ENCODE results near the gene FOXG1. TPM values are rescaled to one million over a fixed set of nuclear protein-coding genes. Genes with fewer than 3 reads are reported as not detected.

FOXG1 gene
- total and polyA plus RNA-seq, 2 donors from 2014 or later = not detected

DNA sequence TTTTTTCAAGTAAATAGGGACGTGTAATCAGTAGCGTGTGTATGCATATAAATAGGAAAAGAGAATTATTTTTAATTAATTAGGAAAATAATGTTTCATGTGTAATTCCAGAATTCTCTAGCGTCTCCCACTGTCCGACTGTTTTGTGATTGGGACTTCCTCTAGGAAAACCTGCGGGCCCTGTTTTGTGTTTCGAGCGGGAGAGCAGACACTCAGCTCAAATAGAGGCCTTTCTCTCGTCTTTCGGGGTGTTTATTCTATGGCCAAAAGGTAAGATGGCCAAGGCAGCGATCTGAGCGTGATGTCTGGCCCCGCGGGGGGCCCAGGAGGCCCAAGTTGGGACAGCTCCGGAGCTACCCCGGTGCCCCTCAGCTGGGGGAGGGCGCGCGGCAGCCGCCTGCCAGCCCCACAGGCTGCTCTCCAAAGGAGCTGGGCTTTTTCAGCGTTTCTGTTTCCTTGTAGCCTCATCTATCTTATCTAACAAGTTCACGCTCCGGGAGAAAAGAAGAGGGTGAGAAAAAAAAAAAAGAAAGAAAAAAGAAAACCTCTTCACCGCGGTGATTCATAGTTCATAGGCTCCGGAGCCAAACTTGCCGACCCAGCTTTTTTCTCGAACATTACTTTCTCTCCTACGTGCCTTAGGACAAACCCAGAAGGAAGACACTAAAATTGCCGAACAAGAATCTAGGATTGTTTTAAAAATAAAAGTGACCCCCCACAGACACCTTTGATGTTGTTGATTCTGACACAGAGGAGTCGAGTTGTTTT, 7.5 kb upstream of the FOXG1 start:
- TF ChIP-seq, protein P1, sequence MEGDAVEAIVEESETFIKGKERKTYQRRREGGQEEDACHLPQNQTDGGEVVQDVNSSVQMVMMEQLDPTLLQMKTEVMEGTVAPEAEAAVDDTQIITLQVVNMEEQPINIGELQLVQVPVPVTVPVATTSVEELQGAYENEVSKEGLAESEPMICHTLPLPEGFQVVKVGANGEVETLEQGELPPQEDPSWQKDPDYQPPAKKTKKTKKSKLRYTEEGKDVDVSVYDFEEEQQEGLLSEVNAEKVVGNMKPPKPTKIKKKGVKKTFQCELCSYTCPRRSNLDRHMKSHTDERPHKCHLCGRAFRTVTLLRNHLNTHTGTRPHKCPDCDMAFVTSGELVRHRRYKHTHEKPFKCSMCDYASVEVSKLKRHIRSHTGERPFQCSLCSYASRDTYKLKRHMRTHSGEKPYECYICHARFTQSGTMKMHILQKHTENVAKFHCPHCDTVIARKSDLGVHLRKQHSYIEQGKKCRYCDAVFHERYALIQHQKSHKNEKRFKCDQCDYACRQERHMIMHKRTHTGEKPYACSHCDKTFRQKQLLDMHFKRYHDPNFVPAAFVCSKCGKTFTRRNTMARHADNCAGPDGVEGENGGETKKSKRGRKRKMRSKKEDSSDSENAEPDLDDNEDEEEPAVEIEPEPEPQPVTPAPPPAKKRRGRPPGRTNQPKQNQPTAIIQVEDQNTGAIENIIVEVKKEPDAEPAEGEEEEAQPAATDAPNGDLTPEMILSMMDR (IDR thresholded peaks at IDR 0.05; ENCODE audit: borderline replicate concordance, extremely low read depth, insufficient read depth) = no peak
- Histone ChIP-seq H3K4me3 (ENCODE audit: low read length in 3 of 3) (no peak overlapping the region), H3K36me3 (ENCODE audit: control insufficient read depth in 2 of 3, insufficient read depth in 3 of 3, low read length in 3 of 3) (no peaks in the 10 kb centered on the region), H3K27ac (ENCODE audit: low read depth in 2 of 2, low read length in 2 of 2) (no peak overlapping the region), H3K9ac (ENCODE audit: low read length in 3 of 3) (no peak overlapping the region), H3K27me3 (ENCODE audit: control insufficient read depth, insufficient read depth, low read length) (peaks cover 87% of the 10 kb centered on the region), H3K9me3 (ENCODE audit: control insufficient read depth in 2 of 3, insufficient read depth in 1 of 3, low read length in 3 of 3) (no peaks in the 10 kb centered on the region), H3K4me1 (ENCODE audit: control insufficient read depth in 2 of 3, insufficient read depth in 2 of 3, low read depth in 1 of 3, low read length in 3 of 3) (peaks cover 0 to 9% (median 0%) of the 10 kb centered on the region in 3 donors)
- FAIRE-seq (no peak), DNase-seq (peak in 1 of 5 donors; percentile 44)
- intact Hi-C loops (cut with DNase I) = loop anchor here (10.0 kb wide), 2 partner anchors 776 to 1456 kb away; no protein-coding TSS in a partner anchor

DNA sequence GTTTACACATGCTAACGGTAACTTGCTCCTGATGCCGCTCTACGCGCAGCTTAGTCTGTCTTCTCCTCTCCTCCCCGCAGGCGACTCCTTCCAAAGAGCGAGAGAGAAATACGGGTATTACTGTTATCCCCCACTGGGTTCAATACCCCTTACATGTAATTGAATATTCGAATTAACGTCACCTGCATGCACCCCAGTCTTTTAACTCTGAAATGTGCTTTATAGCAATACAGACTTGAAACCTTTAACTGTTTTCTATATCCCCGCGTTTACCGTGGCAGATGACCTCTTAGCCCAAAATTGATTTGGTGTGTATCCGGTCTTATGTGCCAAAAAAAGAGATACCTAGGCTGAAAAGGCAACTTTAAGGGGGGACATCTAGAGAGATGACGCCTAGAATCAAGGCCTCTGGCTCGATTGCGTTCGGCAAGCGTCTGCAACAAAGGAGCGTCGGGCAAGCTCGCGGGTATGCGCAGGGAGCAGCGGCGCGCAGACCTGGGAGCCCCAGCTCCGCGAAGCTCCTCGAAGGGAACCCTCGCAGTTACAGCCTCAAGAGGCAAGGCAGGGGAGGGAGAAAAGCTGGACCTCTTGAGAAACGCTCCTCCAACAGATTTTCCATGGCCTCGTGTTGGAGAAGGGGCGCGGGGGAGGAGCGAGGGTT, 6.8 kb upstream of the FOXG1 start:
- Histone ChIP-seq H3K27ac (ENCODE audit: low read depth in 2 of 2, low read length in 2 of 2) (no peak overlapping the region), H3K9ac (ENCODE audit: low read length in 3 of 3) (no peak overlapping the region)

DNA sequence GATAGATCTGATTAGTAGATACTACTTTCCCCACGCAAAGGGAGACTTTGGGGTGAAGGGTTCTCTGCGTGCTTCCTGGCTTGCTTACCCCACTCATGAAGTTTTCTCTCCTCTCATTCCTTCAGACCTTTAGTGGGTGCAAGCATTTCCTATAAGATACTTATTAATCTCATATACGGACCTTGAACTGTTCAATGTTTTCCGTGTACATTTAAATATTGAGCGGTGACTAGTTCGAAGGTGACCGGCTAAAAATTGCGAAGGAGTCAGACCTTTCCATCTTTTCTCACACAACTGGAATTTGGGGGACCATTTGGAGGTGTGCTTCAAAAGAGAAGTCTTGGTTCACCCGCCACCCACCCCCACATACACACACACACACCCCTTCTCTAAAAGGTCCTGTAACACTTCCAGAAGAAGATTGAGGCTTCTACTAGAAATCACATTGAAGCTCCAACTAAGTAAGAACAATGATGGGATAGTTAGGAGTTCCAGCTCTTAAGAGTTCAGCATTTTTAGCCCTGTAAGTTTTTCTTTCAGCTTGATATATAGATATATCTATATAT, 6.1 kb upstream of the FOXG1 start:
- FAIRE-seq (no peak), DNase-seq (no peak)
- no peak overlapping the region for H3K27ac ChIP-seq (ENCODE audit: low read depth in 2 of 2, low read length in 2 of 2)
- H3K4me3 ChIP-seq (ENCODE audit: low read length in 3 of 3) = no peak overlapping the region
- intact Hi-C loops (cut with DNase I) = no loop called here
- peaks cover 88% of the 10 kb centered on the region for H3K27me3 ChIP-seq (ENCODE audit: control insufficient read depth, insufficient read depth, low read length)
- no peak overlapping the region for H3K9ac ChIP-seq (ENCODE audit: low read length in 3 of 3)
- TF ChIP-seq, protein P1 (IDR thresholded peaks at IDR 0.05; ENCODE audit: borderline replicate concordance, extremely low read depth, insufficient read depth) = no peak
- no peaks in the 10 kb centered on the region for H3K36me3 ChIP-seq (ENCODE audit: control insufficient read depth in 2 of 3, insufficient read depth in 3 of 3, low read length in 3 of 3)
- no peaks in the 10 kb centered on the region for H3K9me3 ChIP-seq (ENCODE audit: control insufficient read depth in 2 of 3, insufficient read depth in 1 of 3, low read length in 3 of 3)
- H3K4me1 ChIP-seq (ENCODE audit: control insufficient read depth in 2 of 3, insufficient read depth in 2 of 3, low read depth in 1 of 3, low read length in 3 of 3) = peaks cover 0 to 9% (median 0%) of the 10 kb centered on the region in 3 donors

More for the DNA sequence above, 6.8 kb upstream of the FOXG1 start:
- TF ChIP-seq, protein P1 (IDR thresholded peaks at IDR 0.05; ENCODE audit: borderline replicate concordance, extremely low read depth, insufficient read depth) = no peak
- H3K9me3 ChIP-seq (ENCODE audit: control insufficient read depth in 2 of 3, insufficient read depth in 1 of 3, low read length in 3 of 3) = no peaks in the 10 kb centered on the region
- no peak for FAIRE-seq
- peak in 1 of 5 donors; percentile 61 for DNase-seq
- H3K4me3 ChIP-seq (ENCODE audit: low read length in 3 of 3) = no peak overlapping the region
- peaks cover 0 to 9% (median 0%) of the 10 kb centered on the region in 3 donors for H3K4me1 ChIP-seq (ENCODE audit: control insufficient read depth in 2 of 3, insufficient read depth in 2 of 3, low read depth in 1 of 3, low read length in 3 of 3)
- peaks cover 88% of the 10 kb centered on the region for H3K27me3 ChIP-seq (ENCODE audit: control insufficient read depth, insufficient read depth, low read length)
- H3K36me3 ChIP-seq (ENCODE audit: control insufficient read depth in 2 of 3, insufficient read depth in 3 of 3, low read length in 3 of 3) = no peaks in the 10 kb centered on the region
- intact Hi-C loops (cut with DNase I) = loop anchor here (10.0 kb wide), 2 partner anchors 775 to 1455 kb away; no protein-coding TSS in a partner anchor
